ENCODE measurements around the gene PATL2. TPM values are rescaled to one million over a fixed set of nuclear protein-coding genes. Genes with fewer than 3 reads are reported as not detected.
"Not testable (repeated sequence)": the region's sequence is repeated elsewhere in the genome, so short reads cannot be mapped to it uniquely, and the experiment has no call there.

Gene PATL2
- total RNA-seq, 2 donors from 2014 or later, result 0.26 TPM; not detected in 1

DNA sequence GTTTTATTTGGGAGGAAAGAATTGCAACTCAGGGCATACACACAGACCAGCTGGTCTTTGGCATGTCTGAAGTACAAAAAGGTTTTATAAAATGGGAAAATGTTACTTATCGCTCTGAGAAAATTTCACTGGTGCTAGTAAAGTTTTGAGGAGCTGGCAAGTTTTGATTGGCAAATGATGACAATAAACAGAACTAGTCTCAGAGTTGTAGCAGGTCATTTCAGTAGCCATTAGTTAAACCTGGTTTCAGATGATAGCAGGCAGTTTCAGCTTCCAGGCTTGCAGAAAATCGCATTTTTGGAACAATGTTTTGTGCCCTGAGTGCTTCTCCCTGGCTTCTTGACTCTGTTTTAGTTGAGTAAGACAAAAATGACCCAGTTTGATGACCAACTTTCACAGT lies 10.9 kb upstream of the PATL2 start:
- no peak overlapping the region for H3K4me3 ChIP-seq (ENCODE audit: low read length)
- H3K9me3 Mint-ChIP-seq, result no peaks in the 10 kb centered on the region
- H3K4me1 ChIP-seq (ENCODE audit: control insufficient read depth, insufficient read depth, low read length), result no peaks in the 10 kb centered on the region
- no peak overlapping the region for H3K4me3 Mint-ChIP-seq
- H3K27me3 Mint-ChIP-seq (ENCODE audit: insufficient read depth), result no peaks in the 10 kb centered on the region
- H3K27me3 ChIP-seq (ENCODE audit: control insufficient read depth, insufficient read depth, low read length, poor library complexity, severe bottlenecking), result no peaks in the 10 kb centered on the region
- H3K9ac ChIP-seq (ENCODE audit: extremely low read depth, low read length, poor library complexity, severe bottlenecking), result no peak overlapping the region
- peaks cover 11% of the 10 kb centered on the region for H3K4me1 Mint-ChIP-seq
- H3K9me3 ChIP-seq (ENCODE audit: control insufficient read depth, low read length), result no peaks in the 10 kb centered on the region
- peaks cover 3% of the 10 kb centered on the region for H3K36me3 Mint-ChIP-seq (ENCODE audit: low read depth)
- DNase-seq, result no peak
- no peak overlapping the region for H3K27ac Mint-ChIP-seq
- WGBS, 2 experiments (ENCODE audit: insufficient coverage in 1 of 2, insufficient read length in 1 of 2), result 86% methylated on average over 2 of the region's 2 CpGs
- no peak for TF ChIP-seq CTCF (conservative IDR thresholded peaks at IDR 0.05)
- H3K27ac ChIP-seq (ENCODE audit: low read depth, low read length), result no peak overlapping the region
- H3K36me3 ChIP-seq (ENCODE audit: control insufficient read depth, insufficient read depth, low read length), result peaks cover 11% of the 10 kb centered on the region

GRCh38 chr15:44720460-44721176 lies 9.5 kb upstream of the PATL2 start:
- Histone ChIP-seq H3K9me3 (ENCODE audit: control insufficient read depth, low read length) (no peaks in the 10 kb centered on the region), H3K36me3 (ENCODE audit: control insufficient read depth, insufficient read depth, low read length) (peaks cover 21% of the 10 kb centered on the region), H3K27ac (ENCODE audit: low read depth, low read length) (no peak overlapping the region), H3K4me3 (ENCODE audit: low read length) (no peak overlapping the region), H3K27me3 (ENCODE audit: control insufficient read depth, insufficient read depth, low read length, poor library complexity, severe bottlenecking) (no peaks in the 10 kb centered on the region), H3K9ac (ENCODE audit: extremely low read depth, low read length, poor library complexity, severe bottlenecking) (no peak overlapping the region), H3K4me1 (ENCODE audit: control insufficient read depth, insufficient read depth, low read length) (no peaks in the 10 kb centered on the region)
- Mint-ChIP-seq H3K9me3 (no peaks in the 10 kb centered on the region), H3K27me3 (ENCODE audit: insufficient read depth) (no peaks in the 10 kb centered on the region), H3K27ac (no peak overlapping the region), H3K4me3 (no peak overlapping the region), H3K4me1 (peaks cover 2% of the 10 kb centered on the region), H3K36me3 (ENCODE audit: low read depth) (peaks cover 3% of the 10 kb centered on the region)
- 88 to 100% methylated on average over 2 of the region's 4 CpGs for WGBS, 2 experiments (ENCODE audit: insufficient coverage in 1 of 2, insufficient read length in 1 of 2)
- no peak for DNase-seq
- TF ChIP-seq CTCF (conservative IDR thresholded peaks at IDR 0.05), result no peak

GRCh38 chr15:44720000-44720435 lies 8.9 kb upstream of the PATL2 start:
- H3K27ac Mint-ChIP-seq; H3K27ac ChIP-seq (ENCODE audit: low read depth, low read length); H3K4me1 ChIP-seq (ENCODE audit: control insufficient read depth, insufficient read depth, low read length); DNase-seq; H3K27me3 ChIP-seq (ENCODE audit: control insufficient read depth, insufficient read depth, low read length, poor library complexity, severe bottlenecking); H3K36me3 Mint-ChIP-seq (ENCODE audit: low read depth); H3K4me3 Mint-ChIP-seq; H3K9me3 ChIP-seq (ENCODE audit: control insufficient read depth, low read length); H3K4me3 ChIP-seq (ENCODE audit: low read length); H3K27me3 Mint-ChIP-seq (ENCODE audit: insufficient read depth); H3K9ac ChIP-seq (ENCODE audit: extremely low read depth, low read length, poor library complexity, severe bottlenecking); H3K9me3 Mint-ChIP-seq; H3K4me1 Mint-ChIP-seq: not testable (repeated sequence)
- peaks cover 21% of the 10 kb centered on the region for H3K36me3 ChIP-seq (ENCODE audit: control insufficient read depth, insufficient read depth, low read length)
- 83 to 95% methylated on average over 5 to 8 of the region's 8 CpGs for WGBS, 2 experiments (ENCODE audit: insufficient coverage in 1 of 2, insufficient read length in 1 of 2)
